ENCODE measurements around the gene LPO. TPM values are rescaled to one million over a fixed set of nuclear protein-coding genes. Genes with fewer than 3 reads are reported as not detected.

LPO gene
- total RNA-seq, 1 experiment from 2014 or later: not detected

GRCh38 chr17:58278661-58279015 lies 40.3 kb downstream of the LPO start:
- ChIA-PET POLR2A (no interaction called here), CTCF (no interaction called here)
- intact Hi-C loops (cut with micrococcal nuclease; ENCODE audit: unreplicated experiment): no loop called here
- Histone ChIP-seq H3K27me3 (ENCODE audit: control insufficient read depth, insufficient read depth, low read length) (no peaks in the 10 kb centered on the region), H3K36me3 (ENCODE audit: control insufficient read depth, insufficient read depth, low read length) (no peaks in the 10 kb centered on the region), H3K9me3 (ENCODE audit: control insufficient read depth, insufficient read depth, low read depth, low read length) (no peaks in the 10 kb centered on the region), H3K4me3 (ENCODE audit: low read depth in 2 of 2, low read length in 2 of 2) (no peak overlapping the region), H3K4me1 (ENCODE audit: control insufficient read depth, insufficient read depth, low read length) (no peaks in the 10 kb centered on the region), H3K27ac (ENCODE audit: low read length) (no peak overlapping the region)
- DNase-seq (ENCODE audit: low read depth, low spot score): no peak
- BruUV-seq (replicated peaks): no TSS peak
- peak; percentile 52; the same call in 1 of the 2 replicates for ATAC-seq
- TF ChIP-seq CTCF (IDR thresholded peaks at IDR 0.05) (no peak), POLR2AphosphoS5 (IDR thresholded peaks at IDR 0.05; ENCODE audit: low read depth, low read length) (no peak), REST (IDR thresholded peaks at IDR 0.05; ENCODE audit: insufficient read depth in 1 of 2, low read depth in 2 of 2, low read length in 1 of 2) (no peak), TCF7L2 (IDR thresholded peaks at IDR 0.05; ENCODE audit: low read depth, low read length) (no peak), SIN3A (IDR thresholded peaks at IDR 0.05; ENCODE audit: borderline replicate concordance, insufficient read depth, low read depth, low read length) (no peak)
- in situ Hi-C loops (cut with HindIII; ENCODE audit: low pct_unique_long_range_greater_than_20kb, low sequenced_read_pairs): no loop called here

DNA sequence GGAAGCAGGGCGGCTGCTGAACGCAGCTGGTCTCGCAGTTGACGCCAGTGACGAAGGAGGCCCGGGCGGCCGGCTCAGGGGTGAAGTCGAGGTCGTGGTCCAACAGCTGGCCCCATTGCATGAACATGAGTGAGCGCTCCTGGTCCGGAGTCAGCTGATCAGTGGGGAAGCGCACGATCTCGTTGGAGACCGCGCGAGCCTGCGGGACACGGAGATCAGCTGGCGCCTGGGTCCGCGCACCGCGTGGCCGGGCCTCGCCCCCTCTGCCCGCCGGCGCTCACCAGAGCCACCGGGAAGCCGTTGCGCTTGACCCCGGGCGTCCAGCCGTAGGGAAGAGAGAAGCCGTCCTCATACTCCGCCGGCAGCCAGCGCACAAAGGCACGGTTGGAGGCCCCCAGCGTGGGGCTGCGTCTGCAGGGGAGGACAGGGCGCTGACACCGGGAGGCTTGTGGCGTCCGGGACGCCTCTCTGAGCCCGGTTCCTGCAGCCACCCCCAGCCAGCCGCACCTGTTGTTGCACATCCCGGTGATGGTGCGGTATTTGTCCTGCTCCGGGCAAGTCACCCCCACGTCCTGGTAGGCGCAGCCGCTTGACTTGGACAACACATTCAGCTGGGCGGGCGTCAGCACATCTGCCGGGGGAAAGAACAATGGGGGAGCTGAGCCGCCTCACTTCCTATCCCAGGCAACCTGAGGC lies 40.8 kb downstream of the LPO start:
- Histone ChIP-seq H3K27ac (ENCODE audit: low read length) (no peak overlapping the region), H3K4me1 (ENCODE audit: control insufficient read depth, insufficient read depth, low read length) (no peaks in the 10 kb centered on the region), H3K36me3 (ENCODE audit: control insufficient read depth, insufficient read depth, low read length) (no peaks in the 10 kb centered on the region), H3K4me3 (ENCODE audit: low read depth in 2 of 2, low read length in 2 of 2) (no peak overlapping the region), H3K27me3 (ENCODE audit: control insufficient read depth, insufficient read depth, low read length) (no peaks in the 10 kb centered on the region), H3K9me3 (ENCODE audit: control insufficient read depth, insufficient read depth, low read depth, low read length) (no peaks in the 10 kb centered on the region)
- TF ChIP-seq TCF7L2 (IDR thresholded peaks at IDR 0.05; ENCODE audit: low read depth, low read length) (no peak), REST (IDR thresholded peaks at IDR 0.05; ENCODE audit: insufficient read depth in 1 of 2, low read depth in 2 of 2, low read length in 1 of 2) (no peak), CTCF (IDR thresholded peaks at IDR 0.05) (no peak), SIN3A (IDR thresholded peaks at IDR 0.05; ENCODE audit: borderline replicate concordance, insufficient read depth, low read depth, low read length) (no peak), POLR2AphosphoS5 (IDR thresholded peaks at IDR 0.05; ENCODE audit: low read depth, low read length) (no peak)
- CTCF ChIA-PET: no interaction called here
- in situ Hi-C loops (cut with HindIII; ENCODE audit: low pct_unique_long_range_greater_than_20kb, low sequenced_read_pairs): no loop called here
- DNase-seq (ENCODE audit: low read depth, low spot score) (no peak), ATAC-seq (0 out of 2 replicates have a peak, but pooled peaks have one; percentile 13)
- POLR2A ChIA-PET: no interaction called here
- no TSS peak for BruUV-seq (replicated peaks)
- intact Hi-C loops (cut with micrococcal nuclease; ENCODE audit: unreplicated experiment): no loop called here

Measured in Panc1 (cell line).